ENCODE measurements around the gene STK4.

DNA sequence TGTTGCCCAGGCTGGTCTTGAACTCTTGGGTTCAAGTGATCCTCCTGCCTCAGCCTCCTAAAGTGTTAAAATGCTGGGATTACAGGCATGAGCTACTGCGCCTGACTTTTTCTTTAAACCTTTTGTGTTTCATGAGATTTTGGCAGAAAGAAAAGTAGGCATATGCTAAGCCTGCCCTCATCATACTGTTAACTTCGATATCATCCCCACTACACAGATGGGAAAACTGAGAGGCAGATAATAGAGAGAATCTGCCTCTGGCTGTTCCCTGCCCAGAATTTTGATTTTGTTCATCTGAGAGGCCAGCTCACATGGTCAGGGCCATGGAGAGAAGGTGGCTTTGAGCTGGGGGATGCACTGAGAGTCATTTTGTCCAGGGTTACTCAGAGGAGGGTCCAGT lies 48.9 kb upstream of the STK4 start:
- TF ChIP-seq, protein P1, sequence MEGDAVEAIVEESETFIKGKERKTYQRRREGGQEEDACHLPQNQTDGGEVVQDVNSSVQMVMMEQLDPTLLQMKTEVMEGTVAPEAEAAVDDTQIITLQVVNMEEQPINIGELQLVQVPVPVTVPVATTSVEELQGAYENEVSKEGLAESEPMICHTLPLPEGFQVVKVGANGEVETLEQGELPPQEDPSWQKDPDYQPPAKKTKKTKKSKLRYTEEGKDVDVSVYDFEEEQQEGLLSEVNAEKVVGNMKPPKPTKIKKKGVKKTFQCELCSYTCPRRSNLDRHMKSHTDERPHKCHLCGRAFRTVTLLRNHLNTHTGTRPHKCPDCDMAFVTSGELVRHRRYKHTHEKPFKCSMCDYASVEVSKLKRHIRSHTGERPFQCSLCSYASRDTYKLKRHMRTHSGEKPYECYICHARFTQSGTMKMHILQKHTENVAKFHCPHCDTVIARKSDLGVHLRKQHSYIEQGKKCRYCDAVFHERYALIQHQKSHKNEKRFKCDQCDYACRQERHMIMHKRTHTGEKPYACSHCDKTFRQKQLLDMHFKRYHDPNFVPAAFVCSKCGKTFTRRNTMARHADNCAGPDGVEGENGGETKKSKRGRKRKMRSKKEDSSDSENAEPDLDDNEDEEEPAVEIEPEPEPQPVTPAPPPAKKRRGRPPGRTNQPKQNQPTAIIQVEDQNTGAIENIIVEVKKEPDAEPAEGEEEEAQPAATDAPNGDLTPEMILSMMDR (IDR thresholded peaks at IDR 0.05): no peak
- TF ChIP-seq, protein P2, sequence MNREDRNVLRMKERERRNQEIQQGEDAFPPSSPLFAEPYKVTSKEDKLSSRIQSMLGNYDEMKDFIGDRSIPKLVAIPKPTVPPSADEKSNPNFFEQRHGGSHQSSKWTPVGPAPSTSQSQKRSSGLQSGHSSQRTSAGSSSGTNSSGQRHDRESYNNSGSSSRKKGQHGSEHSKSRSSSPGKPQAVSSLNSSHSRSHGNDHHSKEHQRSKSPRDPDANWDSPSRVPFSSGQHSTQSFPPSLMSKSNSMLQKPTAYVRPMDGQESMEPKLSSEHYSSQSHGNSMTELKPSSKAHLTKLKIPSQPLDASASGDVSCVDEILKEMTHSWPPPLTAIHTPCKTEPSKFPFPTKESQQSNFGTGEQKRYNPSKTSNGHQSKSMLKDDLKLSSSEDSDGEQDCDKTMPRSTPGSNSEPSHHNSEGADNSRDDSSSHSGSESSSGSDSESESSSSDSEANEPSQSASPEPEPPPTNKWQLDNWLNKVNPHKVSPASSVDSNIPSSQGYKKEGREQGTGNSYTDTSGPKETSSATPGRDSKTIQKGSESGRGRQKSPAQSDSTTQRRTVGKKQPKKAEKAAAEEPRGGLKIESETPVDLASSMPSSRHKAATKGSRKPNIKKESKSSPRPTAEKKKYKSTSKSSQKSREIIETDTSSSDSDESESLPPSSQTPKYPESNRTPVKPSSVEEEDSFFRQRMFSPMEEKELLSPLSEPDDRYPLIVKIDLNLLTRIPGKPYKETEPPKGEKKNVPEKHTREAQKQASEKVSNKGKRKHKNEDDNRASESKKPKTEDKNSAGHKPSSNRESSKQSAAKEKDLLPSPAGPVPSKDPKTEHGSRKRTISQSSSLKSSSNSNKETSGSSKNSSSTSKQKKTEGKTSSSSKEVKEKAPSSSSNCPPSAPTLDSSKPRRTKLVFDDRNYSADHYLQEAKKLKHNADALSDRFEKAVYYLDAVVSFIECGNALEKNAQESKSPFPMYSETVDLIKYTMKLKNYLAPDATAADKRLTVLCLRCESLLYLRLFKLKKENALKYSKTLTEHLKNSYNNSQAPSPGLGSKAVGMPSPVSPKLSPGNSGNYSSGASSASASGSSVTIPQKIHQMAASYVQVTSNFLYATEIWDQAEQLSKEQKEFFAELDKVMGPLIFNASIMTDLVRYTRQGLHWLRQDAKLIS (CRISPR knock-in tag; IDR thresholded peaks at IDR 0.05; ENCODE audit: borderline replicate concordance): no peak
- TF ChIP-seq MYBL2 (CRISPR knock-in tag; IDR thresholded peaks at IDR 0.05) (no peak), JUN (CRISPR knock-in tag; IDR thresholded peaks at IDR 0.05) (no peak), ATF3 (CRISPR knock-in tag; conservative IDR thresholded peaks at IDR 0.05) (no peak), NR1H2 (CRISPR knock-in tag; IDR thresholded peaks at IDR 0.05) (no peak), CREB1 (CRISPR knock-in tag; IDR thresholded peaks at IDR 0.05) (no peak)
